ENCODE results near the gene PKDCC. TPM values are rescaled to one million over a fixed set of nuclear protein-coding genes. Genes with fewer than 3 reads are reported as not detected.
"Not testable (repeated sequence)": the region's sequence is repeated elsewhere in the genome, so short reads cannot be mapped to it uniquely, and the experiment has no call there.

Gene PKDCC
- total RNA-seq, 1 donor from 2014 or later = not detected

DNA sequence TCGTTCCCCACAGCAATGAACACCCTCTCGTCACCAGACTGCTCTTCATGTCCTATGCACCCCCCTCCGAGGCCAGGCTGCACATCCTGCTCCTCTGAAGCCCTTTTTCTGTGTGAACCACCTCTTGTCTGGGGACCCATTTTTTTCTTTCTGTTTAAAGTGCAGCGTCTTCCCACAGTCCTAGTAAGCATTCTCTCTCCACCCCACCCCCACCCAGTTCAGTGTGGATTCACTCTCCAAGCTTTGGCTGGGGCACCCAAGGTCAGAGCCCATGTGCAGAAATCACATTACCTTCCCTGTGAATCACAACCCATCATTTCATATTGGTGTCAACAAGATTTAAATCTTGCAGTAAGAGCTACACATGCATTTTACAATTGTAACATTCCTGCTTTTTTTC, 26.4 kb upstream of the PKDCC start:
- Mint-ChIP-seq H3K36me3 (ENCODE audit: low read depth) (no peaks in the 10 kb centered on the region), H3K4me3 (no peak overlapping the region), H3K9me3 (peaks cover 4% of the 10 kb centered on the region), H3K27ac (no peak overlapping the region), H3K4me1 (no peaks in the 10 kb centered on the region), H3K27me3 (peaks cover 23% of the 10 kb centered on the region)
- intact Hi-C loops (cut with micrococcal nuclease) = no loop called here
- DNase-seq = no peak

DNA sequence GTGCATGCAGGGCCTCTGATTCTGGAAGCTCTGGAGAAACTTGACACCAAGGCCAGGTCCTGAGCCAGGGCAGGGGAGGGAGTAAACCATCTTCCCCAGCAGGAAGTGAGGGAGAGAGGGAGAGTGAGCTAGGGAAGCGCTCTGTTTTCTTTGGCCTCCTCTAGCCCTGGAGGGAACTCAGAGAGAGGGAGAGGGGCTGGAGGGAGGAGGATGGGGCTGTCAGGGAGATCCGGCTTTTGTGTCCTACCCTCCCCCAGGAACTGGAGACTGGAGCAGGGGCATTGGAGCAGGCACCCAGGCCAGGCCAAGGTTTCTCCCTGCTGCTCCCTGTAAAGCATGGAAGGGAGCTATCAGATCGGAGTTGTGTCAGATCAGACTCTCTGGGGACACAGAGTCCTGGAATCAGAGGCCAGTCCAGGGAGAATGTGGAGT, 22.7 kb upstream of the PKDCC start:
- Mint-ChIP-seq H3K36me3 (ENCODE audit: low read depth) (no peaks in the 10 kb centered on the region), H3K27ac (no peak overlapping the region), H3K4me3 (no peak overlapping the region), H3K4me1 (no peaks in the 10 kb centered on the region), H3K27me3 (peaks cover 22% of the 10 kb centered on the region), H3K9me3 (no peaks in the 10 kb centered on the region)
- intact Hi-C loops (cut with micrococcal nuclease) = no loop called here
- DNase-seq = no peak

DNA sequence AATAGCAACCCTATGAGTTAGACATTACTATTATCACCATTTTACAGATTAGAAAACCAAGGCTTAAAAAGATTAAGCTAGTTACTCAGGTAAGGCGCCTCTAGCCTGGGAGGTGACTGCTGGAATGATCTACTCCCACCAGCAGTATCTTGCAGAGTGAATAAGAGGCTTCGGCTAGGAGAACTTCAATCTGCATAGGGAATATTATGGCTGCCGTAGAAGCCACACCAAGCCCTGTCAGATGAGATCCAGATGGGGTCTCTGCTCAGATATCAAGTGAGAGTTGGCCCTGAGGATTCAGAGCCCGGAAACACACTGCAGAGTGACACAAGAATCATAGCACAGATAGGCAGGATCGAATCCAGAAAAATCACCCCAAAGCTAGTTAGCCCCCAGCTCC, 21.5 kb upstream of the PKDCC start:
- Mint-ChIP-seq H3K4me3 (no peak overlapping the region), H3K27ac (no peak overlapping the region), H3K36me3 (ENCODE audit: low read depth) (no peaks in the 10 kb centered on the region), H3K4me1 (no peaks in the 10 kb centered on the region), H3K27me3 (peaks cover 25% of the 10 kb centered on the region), H3K9me3 (no peaks in the 10 kb centered on the region)
- intact Hi-C loops (cut with micrococcal nuclease) = no loop called here
- no peak for DNase-seq

DNA sequence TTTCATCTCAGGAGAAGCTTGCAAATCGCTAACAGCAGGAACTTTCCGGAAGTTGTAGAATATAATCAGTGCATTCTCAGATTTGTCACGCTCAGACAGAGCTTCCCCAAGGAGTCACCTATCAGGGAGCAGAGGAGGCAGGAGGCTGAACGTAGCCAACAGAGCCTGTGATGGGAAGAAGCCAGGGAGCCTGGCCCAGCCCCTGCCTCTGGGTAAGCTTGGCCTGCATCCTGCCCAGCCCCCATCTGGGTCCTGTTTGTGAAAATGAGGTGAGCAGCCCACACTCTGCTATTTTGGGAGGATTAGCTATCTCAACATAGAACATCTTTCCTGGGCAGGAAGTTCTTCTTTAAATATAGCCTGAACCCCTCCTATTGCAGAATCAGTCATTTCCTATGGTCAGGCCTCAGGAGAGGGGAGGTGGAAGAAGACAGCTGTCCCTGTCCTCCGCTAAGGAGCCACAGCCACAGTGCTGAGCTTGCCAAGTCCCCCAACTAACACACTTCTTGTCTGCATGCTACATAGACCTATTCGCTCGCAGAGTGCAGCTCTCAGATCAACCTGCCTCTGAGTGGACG, 19.2 kb upstream of the PKDCC start:
- H3K4me3 Mint-ChIP-seq = no peak overlapping the region
- H3K27me3 Mint-ChIP-seq = peaks cover 14% of the 10 kb centered on the region
- DNase-seq = no peak
- no peak overlapping the region for H3K27ac Mint-ChIP-seq
- intact Hi-C loops (cut with micrococcal nuclease) = no loop called here
- no peaks in the 10 kb centered on the region for H3K4me1 Mint-ChIP-seq
- H3K36me3 Mint-ChIP-seq (ENCODE audit: low read depth) = no peaks in the 10 kb centered on the region
- no peaks in the 10 kb centered on the region for H3K9me3 Mint-ChIP-seq

DNA sequence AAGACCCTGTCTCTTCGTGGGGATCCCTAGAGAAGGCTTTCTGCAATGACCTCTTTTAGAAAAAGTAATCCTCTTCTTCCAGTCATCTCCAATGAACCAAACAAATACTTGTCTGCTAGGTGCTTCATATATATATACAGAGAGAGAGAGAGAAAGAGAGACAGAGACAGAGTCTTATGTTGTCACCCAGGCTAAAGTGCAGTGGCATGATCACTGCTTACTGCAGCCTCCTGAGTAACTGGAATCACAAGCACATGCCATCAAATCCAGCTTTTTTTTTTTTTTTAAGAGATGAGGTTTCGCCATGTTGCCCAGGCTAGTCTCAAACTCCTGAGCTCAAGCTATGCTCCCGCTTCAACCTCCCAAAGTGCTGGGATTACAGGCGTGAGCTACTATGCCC, 18.6 kb upstream of the PKDCC start:
- no peaks in the 10 kb centered on the region for H3K4me1 Mint-ChIP-seq
- no peak overlapping the region for H3K4me3 Mint-ChIP-seq
- H3K27me3 Mint-ChIP-seq = peaks cover 13% of the 10 kb centered on the region
- no peak for DNase-seq
- no peaks in the 10 kb centered on the region for H3K36me3 Mint-ChIP-seq (ENCODE audit: low read depth)
- no peak overlapping the region for H3K27ac Mint-ChIP-seq
- intact Hi-C loops (cut with micrococcal nuclease) = no loop called here
- no peaks in the 10 kb centered on the region for H3K9me3 Mint-ChIP-seq

DNA sequence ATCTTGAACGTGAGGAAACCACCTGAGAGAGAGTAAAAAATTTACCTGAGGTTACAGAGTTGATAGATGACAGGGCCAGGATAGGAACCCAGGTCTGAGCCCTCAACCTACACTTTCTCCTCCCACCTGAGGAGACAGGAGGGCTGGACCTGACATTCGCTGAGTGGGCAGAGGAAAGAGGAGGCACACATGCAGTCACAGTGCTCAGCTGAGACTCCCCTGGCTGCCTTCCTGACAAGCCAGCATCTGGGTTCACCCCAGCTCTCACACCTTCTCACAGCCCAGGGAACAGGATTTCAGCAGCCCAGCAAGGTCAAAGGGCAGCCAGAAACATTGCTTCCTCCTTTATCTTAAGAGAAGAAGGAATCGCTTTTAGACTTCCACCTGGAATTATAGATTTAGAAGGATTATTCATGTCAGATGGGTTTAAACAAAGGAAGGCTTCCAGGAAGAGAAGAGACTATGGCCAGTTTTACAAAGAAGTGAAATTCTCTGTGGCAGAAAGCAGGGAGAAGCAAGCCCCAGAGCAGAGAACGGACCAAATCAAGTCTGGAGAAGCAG, 18.1 kb upstream of the PKDCC start:
- Mint-ChIP-seq H3K27ac (no peak overlapping the region), H3K36me3 (ENCODE audit: low read depth) (no peaks in the 10 kb centered on the region)
- intact Hi-C loops (cut with micrococcal nuclease) = no loop called here

DNA sequence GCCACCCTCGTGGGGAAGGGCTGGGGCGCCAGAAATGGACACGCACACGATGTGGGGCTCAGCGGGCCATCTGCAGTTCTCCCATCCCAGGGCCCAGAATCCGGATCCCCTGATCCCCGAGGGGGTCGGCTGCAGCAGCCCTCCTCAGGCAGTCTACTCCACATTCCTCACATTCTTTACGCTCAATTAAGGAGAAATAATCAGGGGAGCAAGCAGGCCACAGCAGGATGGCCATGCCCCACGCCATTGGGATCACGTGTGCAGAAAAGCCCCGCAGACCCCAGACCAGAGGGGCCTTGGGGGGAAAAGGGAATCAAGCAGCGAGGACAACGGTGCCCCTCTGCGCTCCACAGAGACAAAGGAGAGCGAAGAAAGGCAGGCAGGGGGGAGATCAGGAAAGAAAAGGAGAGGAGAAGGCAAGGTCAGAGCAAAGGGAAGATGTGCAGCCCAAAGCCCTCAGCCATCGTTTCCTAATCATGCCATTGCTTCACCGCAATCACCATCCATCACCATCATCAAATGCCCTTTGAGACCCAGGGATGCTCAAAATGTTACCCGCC, 17.5 kb upstream of the PKDCC start:
- no peak overlapping the region for H3K4me3 Mint-ChIP-seq
- no peak for DNase-seq
- no peaks in the 10 kb centered on the region for H3K4me1 Mint-ChIP-seq
- intact Hi-C loops (cut with micrococcal nuclease) = no loop called here
- H3K36me3 Mint-ChIP-seq (ENCODE audit: low read depth) = no peaks in the 10 kb centered on the region
- no peak overlapping the region for H3K27ac Mint-ChIP-seq
- H3K27me3 Mint-ChIP-seq = peaks cover 10% of the 10 kb centered on the region
- no peaks in the 10 kb centered on the region for H3K9me3 Mint-ChIP-seq

More for the DNA sequence above, 18.1 kb upstream of the PKDCC start:
- DNase-seq = no peak
- Mint-ChIP-seq H3K9me3 (no peaks in the 10 kb centered on the region), H3K27me3 (peaks cover 11% of the 10 kb centered on the region), H3K4me3 (no peak overlapping the region), H3K4me1 (no peaks in the 10 kb centered on the region)

DNA sequence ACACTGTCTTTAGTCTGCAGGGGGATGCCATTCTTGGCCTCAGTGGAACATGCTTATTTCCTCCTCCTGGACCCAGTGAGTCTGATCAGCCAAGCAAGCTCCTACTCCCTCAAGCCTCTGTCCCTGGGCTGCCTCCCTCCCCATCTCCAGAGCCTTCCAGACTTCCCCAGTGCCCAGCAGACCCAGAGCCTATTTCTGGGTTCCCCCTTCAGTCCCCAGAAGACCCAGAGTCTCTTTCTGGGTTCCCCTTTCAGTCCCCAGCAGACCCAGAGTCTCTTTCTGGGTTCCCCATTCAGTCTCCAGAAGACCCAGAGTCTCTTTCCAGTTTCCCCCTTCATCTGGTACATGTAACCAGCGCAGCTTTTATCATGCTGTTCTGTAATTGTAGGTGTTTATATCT, 17.0 kb upstream of the PKDCC start:
- no peak for DNase-seq
- Mint-ChIP-seq H3K4me3 (no peak overlapping the region), H3K27me3 (peaks cover 10% of the 10 kb centered on the region), H3K27ac (no peak overlapping the region), H3K9me3 (no peaks in the 10 kb centered on the region), H3K36me3 (ENCODE audit: low read depth) (no peaks in the 10 kb centered on the region), H3K4me1 (no peaks in the 10 kb centered on the region)
- intact Hi-C loops (cut with micrococcal nuclease) = no loop called here

DNA sequence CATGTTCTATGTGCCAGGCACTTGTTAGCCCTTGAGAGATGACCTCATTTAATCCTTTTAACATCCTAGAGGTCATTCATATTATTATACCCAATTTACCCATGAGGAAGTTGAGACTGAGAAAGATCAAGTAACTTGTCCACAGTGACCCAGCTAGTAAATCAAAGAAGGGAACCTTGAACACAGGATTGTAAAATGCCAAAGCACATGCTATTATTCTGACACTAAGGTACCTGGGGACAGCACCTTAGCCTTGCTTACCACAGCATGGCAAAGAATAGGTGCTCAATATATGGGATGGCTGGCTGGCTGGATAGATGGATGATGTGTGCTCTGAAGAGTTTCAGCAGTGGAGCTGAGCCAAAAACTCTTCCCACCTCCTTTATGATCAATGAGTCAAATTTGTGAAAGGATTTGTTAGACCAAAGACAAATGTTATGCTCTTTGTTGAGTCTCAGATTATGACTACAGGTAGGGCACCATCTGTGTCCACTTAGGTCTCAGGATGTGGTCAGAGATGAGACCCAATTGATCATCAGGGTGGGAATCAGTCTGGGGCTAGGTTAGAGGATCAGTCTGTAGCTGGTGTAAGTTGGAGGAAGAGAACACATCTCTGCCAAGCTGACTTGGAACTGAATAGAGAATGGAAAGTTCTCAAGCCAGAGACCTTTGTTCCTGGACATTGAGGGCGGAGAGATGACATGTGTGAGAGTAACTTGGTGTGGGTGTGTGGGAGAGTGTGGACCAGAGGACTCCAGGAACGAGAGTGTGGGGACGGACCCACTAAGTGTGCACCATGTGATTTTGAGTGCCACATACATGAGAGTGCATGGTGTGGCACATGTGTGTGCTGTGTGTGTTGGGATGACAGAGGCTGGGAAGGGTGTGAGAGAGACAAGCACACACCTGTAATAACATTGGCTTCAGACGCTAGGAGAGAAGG, 16.3 kb upstream of the PKDCC start:
- H3K9me3 Mint-ChIP-seq = no peaks in the 10 kb centered on the region
- intact Hi-C loops (cut with micrococcal nuclease) = no loop called here
- H3K4me3 Mint-ChIP-seq = no peak overlapping the region
- H3K4me1 Mint-ChIP-seq = no peaks in the 10 kb centered on the region
- no peaks in the 10 kb centered on the region for H3K36me3 Mint-ChIP-seq (ENCODE audit: low read depth)
- DNase-seq = no peak
- H3K27ac Mint-ChIP-seq = no peak overlapping the region
- H3K27me3 Mint-ChIP-seq = peaks cover 10% of the 10 kb centered on the region

DNA sequence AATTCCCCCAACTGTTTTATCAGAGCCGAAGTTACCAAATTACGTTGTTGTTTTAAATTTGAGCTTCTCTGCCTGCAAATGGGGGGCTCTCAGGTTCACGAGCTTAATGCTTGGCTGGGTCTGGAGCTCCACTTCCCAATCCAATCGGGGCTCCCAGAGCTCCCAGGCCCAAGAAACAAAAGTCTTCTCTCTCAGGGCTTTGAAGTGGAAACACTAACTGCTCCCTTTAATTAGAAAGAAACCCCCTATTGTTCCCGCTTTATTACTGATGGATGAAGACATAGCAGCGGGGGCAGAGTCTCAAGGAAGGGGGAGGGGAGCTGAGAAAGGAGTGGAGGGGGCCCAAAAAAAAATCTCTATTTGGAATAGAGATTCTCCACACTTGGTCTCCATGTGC, 15.6 kb upstream of the PKDCC start:
- DNase-seq = no peak
- intact Hi-C loops (cut with micrococcal nuclease) = no loop called here

DNA sequence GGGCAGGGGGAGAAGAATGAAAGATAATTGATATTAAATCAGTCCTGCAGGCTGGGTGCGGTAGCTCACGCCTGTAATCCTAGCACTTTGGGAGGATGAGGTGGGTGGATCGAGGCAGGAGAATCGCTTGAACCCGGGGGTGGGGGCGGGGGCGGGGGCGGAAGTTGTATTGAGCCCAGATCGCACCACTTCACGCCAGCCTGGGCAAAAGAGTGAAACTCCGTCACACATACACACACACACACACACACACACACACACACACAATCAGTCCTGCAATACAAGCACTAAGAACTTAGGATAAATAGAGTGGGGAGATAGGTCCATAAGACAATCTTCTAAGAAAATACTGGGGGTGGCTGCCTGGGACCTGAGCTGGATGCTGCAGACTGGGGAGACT, 15.1 kb upstream of the PKDCC start:
- H3K27ac Mint-ChIP-seq = no peak overlapping the region
- intact Hi-C loops (cut with micrococcal nuclease) = no loop called here

More for the DNA sequence above, 15.6 kb upstream of the PKDCC start:
- H3K9me3 Mint-ChIP-seq = no peaks in the 10 kb centered on the region
- H3K4me3 Mint-ChIP-seq = no peak overlapping the region
- H3K4me1 Mint-ChIP-seq = no peaks in the 10 kb centered on the region
- H3K27me3 Mint-ChIP-seq = peaks cover 10% of the 10 kb centered on the region
- H3K27ac Mint-ChIP-seq = no peak overlapping the region
- H3K36me3 Mint-ChIP-seq (ENCODE audit: low read depth) = no peaks in the 10 kb centered on the region

DNA sequence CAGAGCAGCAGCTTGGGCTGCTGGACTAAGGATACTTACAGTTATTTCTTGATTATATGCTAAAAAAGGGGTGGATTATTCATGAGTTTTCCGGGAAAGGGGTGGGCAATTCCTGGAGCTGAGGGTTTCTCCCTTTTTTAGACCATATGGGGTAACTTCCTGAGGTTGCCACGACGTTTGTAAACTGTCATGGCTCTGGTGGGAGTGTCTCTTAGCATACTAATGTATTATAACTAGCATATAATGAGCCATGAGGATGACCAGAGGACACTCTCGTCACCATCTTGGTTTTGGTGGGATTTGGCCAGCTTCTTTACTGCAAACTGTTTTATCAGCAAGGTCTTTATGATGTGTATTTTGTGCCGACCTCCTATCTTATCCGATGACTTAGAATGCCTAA, 13.7 kb upstream of the PKDCC start:
- DNase-seq; H3K4me1 Mint-ChIP-seq; H3K4me3 Mint-ChIP-seq; H3K27ac Mint-ChIP-seq; intact Hi-C loops (cut with micrococcal nuclease); H3K9me3 Mint-ChIP-seq; H3K36me3 Mint-ChIP-seq (ENCODE audit: low read depth): not testable (repeated sequence)
- H3K27me3 Mint-ChIP-seq = peaks cover 14% of the 10 kb centered on the region

More for the DNA sequence above, 15.1 kb upstream of the PKDCC start:
- H3K36me3 Mint-ChIP-seq (ENCODE audit: low read depth) = no peaks in the 10 kb centered on the region
- H3K4me3 Mint-ChIP-seq = no peak overlapping the region
- H3K4me1 Mint-ChIP-seq = no peaks in the 10 kb centered on the region
- DNase-seq = no peak
- peaks cover 13% of the 10 kb centered on the region for H3K27me3 Mint-ChIP-seq
- H3K9me3 Mint-ChIP-seq = no peaks in the 10 kb centered on the region

DNA sequence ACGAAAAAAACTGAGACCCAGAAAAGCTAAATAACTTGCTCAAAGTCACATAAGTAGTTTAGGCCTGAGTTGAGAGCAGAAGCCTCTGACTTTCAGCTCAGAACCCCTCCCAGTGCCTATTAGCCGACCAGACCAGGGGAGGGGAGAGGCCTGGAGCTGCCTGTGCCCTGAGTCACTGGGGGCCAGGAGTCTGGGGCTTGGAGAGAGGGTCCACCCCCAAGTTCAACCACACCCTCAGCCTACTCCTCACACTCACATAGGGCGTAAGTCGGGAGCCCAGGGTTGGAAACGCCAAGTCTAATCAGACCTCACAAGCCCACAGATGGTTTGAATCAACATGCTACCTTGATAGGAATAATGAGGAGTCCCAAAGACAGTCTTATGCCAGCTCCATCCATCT, 12.6 kb upstream of the PKDCC start:
- H3K36me3 Mint-ChIP-seq (ENCODE audit: low read depth) = no peaks in the 10 kb centered on the region
- H3K27me3 Mint-ChIP-seq = peaks cover 14% of the 10 kb centered on the region
- no peaks in the 10 kb centered on the region for H3K9me3 Mint-ChIP-seq
- H3K27ac Mint-ChIP-seq = no peak overlapping the region
- intact Hi-C loops (cut with micrococcal nuclease) = no loop called here
- no peak overlapping the region for H3K4me3 Mint-ChIP-seq
- DNase-seq = no peak
- H3K4me1 Mint-ChIP-seq = no peaks in the 10 kb centered on the region

DNA sequence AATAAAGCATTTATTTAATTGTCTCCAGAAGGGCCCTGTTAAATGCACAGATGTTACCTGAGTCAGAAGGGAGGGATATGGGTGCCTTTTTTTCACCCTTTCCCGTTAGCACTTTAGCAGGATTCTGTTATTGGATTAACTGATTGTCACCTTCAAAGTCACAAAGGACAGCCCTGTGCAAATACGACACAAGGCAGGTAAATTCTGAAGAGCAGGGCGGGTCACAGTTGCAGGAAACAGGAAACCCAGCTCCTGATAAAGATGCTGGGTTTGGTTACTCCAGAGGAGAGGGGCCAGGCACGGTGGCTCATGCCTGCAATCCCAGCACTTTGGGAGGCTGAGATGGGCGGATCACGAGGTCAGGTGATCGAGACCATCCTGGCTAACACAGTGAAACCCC, 11.4 kb upstream of the PKDCC start:
- Mint-ChIP-seq H3K27me3 (peaks cover 13% of the 10 kb centered on the region), H3K36me3 (ENCODE audit: low read depth) (no peaks in the 10 kb centered on the region), H3K9me3 (no peaks in the 10 kb centered on the region), H3K4me1 (no peaks in the 10 kb centered on the region), H3K4me3 (no peak overlapping the region), H3K27ac (no peak overlapping the region)
- intact Hi-C loops (cut with micrococcal nuclease) = no loop called here
- DNase-seq = no peak
